GM19372 (cell line): ENCODE measurements around the gene CDK5.

Experiments
- ATAC-seq: cut with Tn5 transposase; IDR thresholded peaks from one replicate; pipeline ENCODE4 v1.9.1; 2021; ENCODE audit warnings: mild to moderate bottlenecking, low read depth, moderate library complexity; ENCODE audit not compliant: unreplicated experiment

The CDK5 gene

DNA sequence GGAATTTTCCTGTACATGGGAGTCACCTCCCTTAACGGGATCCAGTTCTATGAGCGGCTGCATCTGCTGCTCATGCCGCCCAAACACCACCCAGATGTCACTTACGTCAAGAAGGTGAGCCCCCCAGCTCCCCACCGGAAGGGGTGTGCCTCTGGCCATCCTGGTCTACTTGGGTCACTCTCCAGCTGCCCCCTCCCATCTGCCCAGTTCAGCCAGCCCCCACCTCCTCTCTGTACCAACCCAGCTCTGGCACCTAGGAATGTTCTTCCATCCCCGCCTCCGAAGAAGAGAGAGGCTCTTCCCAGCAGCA, 17.9 kb upstream of the CDK5 start:
- no peak for ATAC-seq

DNA sequence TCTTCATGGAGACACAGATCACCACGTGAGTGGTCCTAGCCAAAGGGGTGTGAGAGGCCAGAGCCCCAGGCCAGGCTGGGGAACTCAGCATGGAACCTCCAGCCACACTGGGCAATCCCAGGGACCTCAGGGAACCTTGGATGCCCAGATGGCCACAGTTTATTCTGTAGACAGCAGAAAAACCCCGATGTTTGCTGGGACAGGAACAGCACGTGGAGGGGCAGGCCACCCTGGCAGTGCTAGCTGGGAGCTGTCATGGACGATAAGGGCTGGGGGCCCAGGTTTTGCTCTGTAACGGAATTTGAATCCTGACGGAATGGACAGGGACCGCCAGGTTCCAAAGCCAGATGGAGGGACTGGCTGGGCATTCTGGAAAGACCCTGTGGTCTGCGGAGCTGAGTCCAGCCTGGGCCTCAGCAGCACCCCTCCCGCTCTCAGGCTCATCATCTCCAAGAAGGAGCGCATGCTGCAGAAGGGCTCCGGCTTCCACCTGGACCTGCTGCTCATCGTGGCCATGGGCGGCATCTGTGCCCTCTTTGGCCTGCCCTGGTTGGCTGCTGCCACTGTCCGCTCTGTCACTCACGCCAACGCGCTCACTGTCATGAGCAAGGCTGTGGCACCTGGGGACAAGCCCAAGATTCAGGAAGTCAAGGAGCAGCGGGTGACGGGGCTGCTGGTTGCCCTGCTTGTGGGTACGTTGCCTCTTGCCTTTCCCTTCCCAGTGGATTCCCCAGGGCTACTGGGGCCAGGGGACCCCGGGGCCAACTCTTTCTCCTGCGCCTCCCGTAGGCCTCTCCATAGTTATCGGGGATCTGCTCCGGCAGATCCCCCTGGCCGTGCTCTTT, 17.3 kb upstream of the CDK5 start:
- ATAC-seq = no peak

DNA sequence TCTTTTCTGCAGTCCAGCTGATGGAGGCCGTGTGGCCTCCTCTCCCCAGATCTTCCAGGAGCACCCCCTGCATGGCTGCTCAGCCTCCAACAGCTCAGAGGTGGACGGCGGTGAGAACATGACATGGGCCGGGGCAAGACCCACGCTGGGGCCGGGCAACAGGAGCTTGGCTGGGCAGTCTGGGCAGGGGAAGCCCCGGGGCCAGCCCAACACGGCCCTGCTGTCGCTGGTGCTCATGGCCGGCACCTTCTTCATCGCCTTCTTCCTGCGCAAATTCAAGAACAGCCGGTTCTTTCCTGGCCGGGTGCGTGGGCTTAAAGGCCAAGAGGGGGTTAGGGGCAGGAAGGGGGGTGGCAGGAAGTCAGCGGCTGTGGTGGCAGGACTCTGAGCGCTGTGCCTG, 16.3 kb upstream of the CDK5 start:
- ATAC-seq = no peak

DNA sequence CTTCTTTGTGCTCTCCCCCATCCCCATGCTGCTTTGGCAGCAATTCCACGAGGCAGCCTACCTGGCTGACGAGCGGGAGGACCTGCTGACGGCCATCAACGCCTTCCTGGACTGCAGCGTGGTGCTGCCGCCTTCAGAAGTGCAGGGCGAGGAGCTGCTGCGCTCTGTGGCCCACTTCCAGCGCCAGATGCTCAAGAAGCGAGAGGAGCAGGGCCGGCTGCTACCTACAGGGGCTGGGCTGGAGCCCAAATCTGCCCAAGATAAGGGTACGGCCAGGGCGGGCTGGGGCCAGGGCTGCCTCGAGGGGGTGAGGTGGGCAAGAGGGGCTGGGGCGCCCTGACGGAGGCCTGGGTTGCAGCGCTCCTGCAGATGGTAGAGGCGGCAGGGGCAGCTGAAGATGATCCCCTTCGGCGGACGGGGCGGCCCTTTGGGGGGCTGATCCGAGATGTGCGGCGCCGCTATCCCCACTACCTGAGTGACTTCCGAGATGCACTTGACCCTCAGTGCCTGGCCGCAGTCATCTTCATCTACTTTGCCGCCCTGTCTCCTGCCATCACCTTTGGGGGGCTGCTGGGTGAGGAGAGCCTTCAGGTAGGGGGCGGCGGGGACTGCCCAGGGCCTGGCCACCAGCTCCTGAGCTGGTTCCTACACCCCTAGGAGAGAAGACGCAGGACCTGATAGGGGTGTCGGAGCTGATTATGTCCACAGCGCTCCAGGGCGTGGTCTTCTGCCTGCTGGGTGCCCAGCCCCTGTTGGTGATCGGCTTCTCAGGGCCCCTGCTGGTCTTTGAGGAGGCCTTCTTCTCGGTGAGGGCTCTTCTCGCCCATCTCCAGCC, 13.6 kb upstream of the CDK5 start:
- no peak for ATAC-seq

DNA sequence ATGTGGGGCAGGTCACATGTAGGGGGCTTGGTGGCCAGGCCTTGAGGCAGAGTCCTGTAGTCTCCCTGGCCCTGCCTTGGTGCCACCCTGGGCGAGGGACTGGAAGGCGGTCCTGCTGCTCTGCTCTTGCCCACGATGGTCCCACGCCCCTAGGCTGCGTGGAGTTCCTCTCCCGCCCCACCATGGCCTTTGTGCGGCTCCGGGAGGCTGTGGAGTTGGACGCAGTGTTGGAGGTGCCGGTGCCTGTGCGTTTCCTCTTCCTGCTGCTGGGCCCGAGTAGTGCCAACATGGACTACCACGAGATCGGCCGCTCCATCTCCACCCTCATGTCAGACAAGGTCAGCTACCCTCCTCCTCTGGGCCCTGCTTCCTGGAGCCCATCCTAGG, 12.9 kb upstream of the CDK5 start:
- ATAC-seq = no peak

DNA sequence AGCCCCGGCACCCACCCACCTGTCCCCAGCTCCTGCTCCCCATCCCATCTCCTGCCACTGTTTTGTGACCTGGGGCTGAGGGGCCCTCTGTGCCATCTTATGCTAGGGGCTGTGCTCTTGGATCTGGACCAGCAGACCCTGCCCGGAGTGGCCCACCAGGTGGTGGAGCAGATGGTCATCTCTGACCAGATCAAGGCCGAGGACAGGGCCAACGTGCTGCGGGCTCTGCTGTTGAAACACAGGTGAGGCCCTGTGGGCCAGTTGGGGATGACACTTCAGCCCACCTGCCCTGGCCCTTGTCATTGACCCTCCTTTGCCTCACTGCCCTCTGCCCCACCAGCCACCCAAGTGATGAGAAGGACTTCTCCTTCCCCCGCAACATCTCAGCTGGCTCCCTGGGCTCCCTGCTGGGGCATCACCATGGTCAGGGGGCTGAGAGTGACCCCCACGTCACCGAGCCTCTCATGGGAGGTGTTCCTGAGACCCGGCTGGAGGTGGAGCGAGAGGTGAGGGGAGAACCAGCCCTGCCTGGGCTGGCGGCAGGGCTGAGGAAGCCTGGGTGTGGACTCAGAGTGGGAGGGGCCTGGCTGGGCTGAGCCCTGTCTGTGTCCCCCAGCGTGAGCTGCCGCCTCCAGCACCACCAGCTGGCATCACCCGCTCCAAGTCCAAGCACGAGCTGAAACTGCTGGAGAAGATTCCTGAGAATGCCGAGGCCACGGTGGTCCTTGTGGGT, 12.3 kb upstream of the CDK5 start:
- no peak for ATAC-seq

DNA sequence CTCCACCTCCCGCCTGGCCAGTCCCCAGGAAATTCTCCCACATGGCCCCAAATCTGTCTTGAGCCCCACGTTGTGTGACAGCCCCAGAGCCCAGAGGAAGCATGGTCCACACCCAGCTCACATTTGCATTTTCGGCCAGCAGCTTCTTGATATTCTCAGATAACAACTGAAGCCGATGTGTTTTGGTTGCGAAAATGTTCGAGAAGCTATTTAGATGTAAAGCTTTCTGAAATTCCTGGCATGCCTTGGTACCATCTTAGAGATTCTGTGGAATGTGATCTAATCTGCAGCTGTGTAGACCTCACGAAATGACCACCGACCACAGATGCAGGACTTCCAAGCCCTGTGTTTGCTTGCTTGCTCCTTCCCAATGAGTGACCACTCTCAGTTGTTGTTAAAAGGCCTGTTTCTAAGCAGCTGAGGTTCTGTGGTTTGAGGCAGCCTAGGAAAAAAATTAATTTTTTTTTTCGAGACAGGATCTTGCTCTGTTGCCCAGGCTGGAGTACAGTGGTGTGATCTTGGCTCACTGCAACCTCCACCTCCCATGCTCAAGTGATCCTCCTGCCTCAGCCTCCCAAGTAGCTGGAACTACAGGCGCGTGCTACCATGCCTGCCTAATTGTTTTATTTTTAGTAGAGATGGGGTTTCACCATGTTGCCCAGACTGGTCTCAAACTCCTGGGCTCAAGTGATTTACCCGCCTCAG, 10.5 kb upstream of the CDK5 start:
- ATAC-seq = no peak

DNA sequence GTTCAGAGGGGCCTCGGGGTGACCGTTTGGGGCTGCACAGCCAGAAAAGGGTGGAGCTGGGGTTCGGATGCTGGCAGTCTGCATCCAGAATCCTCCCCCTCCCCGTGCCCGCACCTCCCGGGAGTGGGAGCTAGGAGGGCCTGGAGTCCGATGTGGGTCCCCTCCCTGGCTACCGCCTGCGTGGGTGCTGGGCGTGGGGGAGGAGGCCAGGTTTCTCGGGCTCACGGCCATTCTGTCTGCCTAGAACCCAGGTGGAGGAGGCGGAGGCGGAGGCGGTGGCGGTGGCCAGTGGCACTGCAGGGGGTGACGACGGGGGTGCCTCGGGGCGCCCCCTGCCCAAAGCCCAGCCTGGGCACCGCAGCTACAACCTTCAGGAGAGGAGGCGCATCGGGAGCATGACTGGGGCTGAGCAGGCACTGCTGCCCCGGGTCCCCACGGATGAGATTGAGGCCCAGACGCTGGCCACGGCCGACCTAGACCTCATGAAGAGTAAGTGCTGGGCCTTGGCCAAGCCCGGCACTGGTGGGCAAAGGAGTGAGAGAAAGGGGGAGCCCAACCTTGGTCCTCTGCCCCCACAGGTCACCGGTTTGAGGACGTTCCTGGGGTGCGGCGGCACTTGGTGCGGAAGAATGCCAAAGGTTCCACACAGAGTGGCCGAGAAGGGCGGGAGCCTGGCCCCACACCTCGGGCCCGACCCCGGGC, 8.7 kb upstream of the CDK5 start:
- ATAC-seq = no peak

DNA sequence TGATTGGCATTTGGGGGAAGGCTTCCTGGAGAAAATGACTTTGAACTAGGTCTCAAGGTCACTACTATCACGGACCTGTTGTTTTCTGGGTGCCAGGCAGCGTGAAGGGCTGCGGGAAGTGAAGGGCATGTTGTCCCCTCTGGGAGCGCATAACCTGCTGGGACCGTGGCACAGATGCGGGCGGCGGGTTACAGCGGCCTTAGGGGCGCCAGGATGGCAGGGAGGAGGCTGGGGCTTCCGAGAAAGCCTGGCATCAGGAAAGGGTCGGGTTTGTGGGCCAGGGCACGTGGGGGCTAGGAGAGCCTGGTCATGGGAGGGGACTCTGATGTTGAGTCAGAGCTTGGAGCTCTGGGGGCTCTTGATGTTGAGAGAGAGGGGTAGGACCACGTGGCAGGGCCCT, 7.8 kb upstream of the CDK5 start:
- ATAC-seq = no peak

DNA sequence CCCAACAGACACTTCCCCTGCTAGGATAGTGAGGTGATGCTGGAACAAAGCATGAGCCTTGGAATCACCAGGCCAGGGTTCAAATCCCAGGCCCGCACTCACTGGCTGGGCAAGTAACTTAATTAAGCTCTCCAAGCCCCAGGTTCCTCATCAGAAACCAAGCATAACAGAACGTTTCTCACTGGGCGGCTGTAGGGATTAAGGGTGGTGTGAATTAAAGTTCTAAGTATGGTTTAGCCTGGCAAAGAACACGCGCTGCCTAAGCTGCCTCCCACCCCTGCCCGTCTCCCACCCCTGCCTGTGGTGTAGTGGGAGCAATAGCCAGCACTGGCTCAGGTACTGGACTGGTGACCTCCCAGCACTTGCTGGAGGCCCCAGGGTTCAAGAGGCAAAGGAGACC, 7.3 kb upstream of the CDK5 start:
- ATAC-seq = no peak

DNA sequence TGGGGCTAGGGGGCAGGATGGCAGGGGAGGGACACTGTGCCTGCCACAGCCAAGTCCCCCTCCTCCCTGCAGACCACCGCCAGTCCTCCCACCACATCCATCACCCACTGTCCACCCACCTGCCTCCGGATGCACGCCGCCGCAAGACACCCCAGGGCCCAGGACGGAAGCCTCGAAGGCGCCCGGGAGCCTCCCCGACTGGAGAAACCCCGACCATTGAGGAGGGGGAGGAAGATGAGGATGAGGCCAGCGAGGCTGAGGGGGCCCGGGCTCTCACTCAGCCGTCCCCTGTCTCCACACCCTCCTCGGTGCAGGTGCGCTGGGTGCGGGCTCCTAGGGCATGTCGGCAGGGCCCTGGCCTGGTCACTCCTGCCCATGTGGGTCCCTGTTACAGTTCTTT, 6.8 kb upstream of the CDK5 start:
- no peak for ATAC-seq

DNA sequence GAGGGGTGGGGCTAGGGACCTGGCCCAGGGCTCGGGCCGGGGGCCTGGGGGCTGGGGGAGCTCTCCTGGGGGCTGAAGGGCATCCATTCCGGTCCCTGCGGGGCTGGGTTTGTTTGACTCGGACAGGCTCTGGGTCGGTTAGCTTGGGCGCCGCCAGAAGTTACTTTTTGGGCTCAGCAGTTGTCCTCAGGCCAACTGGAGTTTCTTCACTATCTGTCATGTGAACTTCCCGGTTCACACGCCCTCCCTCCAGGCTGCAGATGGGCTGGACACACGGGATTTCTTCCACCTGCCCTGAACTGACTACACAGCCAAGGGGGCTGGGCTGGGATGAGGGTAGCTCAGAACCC, 5.5 kb upstream of the CDK5 start:
- ATAC-seq = no peak

DNA sequence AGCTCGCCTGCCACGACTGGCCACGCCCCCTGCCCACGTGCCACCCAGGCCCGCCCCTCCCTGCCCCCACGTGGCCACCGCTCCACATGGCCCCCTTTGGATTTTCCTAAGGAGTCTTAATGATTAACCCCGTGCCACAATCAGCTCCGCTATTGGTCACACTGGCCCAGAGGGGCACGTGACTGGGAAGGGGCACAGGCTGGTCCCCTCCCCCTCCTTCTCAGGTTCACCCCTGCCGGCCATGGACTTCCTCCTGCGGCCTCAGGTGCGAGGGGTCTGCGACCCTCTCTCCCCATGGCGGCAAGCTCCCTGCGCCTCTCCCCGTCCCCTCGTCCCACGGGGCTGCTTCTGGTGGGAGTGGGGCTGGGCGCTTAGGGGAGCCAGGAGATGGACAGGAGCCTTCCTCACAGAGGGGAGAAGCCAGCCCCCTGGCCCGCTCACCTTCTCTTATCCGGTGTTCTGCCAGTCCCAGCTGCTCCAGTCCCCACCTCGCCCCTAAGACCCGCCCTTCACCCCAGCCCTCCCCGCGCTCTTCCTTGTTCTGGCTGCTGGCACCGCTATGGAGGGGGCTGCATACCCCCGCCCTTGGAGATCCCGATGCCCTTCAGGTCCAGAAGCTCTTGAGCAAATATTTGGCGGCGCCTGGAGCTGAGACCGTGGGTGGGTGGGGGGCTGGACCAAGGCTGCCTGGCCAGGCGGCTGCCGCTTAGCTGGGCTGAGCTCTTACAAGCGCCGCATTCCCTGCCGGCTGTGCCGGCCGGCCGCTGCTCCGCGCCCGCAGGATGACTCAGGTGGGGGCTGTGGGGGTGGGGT, 4.9 kb upstream of the CDK5 start:
- no peak for ATAC-seq

DNA sequence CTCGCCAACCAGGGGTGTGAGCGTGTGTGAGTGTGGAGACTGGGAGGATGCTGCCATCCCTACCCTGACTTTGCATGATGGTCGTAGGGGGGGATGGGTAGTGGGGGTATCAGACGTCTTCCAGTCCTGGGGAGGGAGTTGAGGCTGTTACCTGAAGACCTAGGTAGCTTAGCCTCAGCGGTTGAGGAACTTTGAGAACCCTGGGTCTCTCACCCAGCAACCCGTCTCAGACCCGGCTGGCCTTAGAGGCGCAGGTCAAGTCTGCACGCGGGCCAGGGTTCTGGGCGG, 4.4 kb upstream of the CDK5 start:
- no peak for ATAC-seq

DNA sequence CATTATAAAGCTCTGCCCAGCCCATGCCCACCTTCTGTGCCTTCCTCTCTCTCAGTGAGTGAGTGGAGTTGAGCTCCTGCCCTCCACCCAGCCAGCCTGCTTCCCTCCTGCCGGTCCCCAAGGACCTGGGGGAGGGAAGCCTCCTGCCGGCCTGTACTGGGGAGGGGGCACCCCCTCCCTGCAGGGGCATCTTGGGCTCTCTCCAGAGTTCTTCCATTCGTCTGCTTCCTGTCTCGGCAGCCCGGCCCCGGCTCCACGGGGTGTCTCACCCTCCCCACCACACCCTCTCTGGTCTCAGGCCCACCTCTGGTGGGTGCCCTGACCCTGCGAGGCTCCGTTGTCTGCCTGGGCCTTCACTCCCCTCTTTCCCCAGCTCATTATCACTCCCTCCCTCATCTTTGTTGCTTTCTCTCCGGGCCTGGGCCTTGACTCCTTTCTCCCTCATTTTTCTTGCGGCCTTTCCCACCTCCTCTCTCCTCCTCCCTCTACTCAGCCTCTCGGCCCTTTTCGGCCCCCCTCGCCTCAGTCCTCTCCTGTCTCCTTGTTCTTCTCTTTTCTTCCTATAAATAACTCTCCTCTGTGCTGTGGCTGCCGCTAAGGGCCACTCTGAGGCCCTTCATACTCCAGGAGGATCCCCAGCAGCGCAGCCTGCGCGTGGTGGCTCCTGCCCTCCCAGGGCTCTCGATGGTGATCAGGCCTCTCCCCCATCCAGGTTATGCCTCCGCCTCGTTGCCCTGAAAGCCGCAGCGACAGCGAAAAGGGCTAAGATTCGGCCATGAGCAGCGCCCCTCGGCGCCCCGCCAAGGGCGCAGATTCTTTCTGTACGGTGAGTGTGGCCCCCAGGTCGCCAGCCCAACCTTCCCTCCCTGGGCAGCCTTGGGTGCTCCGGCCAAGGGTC, 3.8 kb upstream of the CDK5 start:
- ATAC-seq = no peak

DNA sequence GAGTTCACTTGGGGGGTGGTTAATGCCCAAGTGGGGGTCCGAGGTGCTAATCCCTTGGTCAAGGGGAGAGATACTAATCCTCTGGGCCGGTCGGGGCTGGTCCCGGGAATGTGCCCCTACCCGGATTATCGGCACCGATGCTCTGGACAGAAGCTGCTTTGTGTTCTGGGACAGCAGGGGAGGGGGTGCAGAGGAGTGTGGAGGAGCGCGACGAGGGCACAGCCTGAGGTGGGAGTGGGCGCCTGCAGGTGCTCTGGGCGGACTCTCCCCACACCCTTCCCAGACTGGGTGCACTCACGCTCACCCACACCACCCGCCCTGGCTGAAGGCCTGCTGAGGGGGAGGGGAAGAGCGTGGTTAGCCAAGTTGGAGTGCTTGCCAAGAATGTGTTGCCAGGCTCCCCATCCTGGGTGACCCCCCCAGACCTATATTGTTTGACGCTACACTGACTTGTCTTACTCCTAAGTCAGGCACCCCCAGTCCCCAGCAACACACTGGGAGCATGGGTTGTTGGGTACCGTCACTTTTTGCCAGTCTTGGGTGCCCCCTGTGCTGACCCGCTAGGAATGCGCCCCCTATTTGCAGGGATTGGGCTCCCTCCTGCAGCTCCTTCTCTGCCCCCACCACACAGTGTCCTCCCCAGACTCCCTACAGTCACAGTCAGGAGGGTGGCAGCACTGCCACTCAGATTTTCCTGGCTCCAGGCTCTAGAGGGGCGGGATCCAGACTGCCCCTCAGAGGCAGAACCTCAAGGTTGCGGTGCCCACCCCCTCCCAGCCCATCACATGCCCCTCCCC, 2.9 kb upstream of the CDK5 start:
- no peak for ATAC-seq

DNA sequence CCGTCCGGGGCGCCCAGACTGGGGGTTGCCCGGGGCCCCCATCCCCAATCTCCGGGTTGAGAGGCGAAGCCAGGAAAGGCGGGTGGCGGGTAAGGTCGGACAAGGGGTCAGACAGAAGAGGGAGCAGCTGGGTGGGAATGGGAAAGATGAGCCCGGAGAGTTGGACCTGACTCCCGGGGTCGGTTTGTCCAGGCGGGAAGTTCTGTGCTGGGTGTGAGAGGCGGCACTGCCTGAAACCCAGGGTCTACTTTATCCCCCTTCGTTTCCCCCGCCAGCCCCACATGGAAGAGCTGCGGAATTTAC, 2.4 kb upstream of the CDK5 start:
- no peak for ATAC-seq
